HepG2 (cell line): ENCODE data around the gene RPS6KL1. TPM values are rescaled to one million over a fixed set of nuclear protein-coding genes. Genes with fewer than 3 reads are reported as not detected.

ENCODE experiments used
- AHDC1 ChIP-seq: sonication (generic); formaldehyde crosslinking; IDR thresholded peaks from 2 replicates; pipeline ENCODE4 v1.5.1; 2020; ENCODE audit warnings: mild to moderate bottlenecking, missing genetic modification reagents, borderline replicate concordance
- AKAP8 ChIP-seq: sonication (generic); formaldehyde crosslinking; IDR thresholded peaks from 2 replicates; pipeline ENCODE4 v1.5.1; 2020; ENCODE audit warnings: mild to moderate bottlenecking, missing genetic modification reagents
- ATF1 ChIP-seq: IDR thresholded peaks from 2 replicates; pipeline ENCODE4 v1.6.1; 2016; ENCODE audit warnings: mild to moderate bottlenecking, control low read depth
- CBX2 ChIP-seq, 2 experiments: fragments of 200-600 bp in 1 of 2; sonication (generic); formaldehyde crosslinking in 1 of 2; IDR thresholded peaks; 2 replicates each; pipeline versions ENCODE4 v1.7.0 to v1.8.1; 2018 to 2022; ENCODE audit warnings: low read depth in 2 of 2, low read length in 1 of 2, mild to moderate bottlenecking in 1 of 2, missing genetic modification reagents in 1 of 2
- CEBPB ChIP-seq: IDR thresholded peaks from 2 replicates; pipeline ENCODE4 v1.6.1; 2011; ENCODE audit warnings: low read depth, low read length, improper control_type of control experiment, borderline replicate concordance
- CSRNP1 ChIP-seq: sonication (generic); formaldehyde crosslinking; IDR thresholded peaks from 2 replicates; pipeline ENCODE4 v1.8.1; 2023; ENCODE audit warnings: mild to moderate bottlenecking, missing genetic modification reagents
- HES4 ChIP-seq: sonication (generic); formaldehyde crosslinking; IDR thresholded peaks from 2 replicates; pipeline ENCODE4 v1.9.0; 2021; ENCODE audit warnings: mild to moderate bottlenecking, missing genetic modification reagents, borderline replicate concordance
- MAFF ChIP-seq: IDR thresholded peaks from 2 replicates; pipeline ENCODE4 v1.6.1; 2011; ENCODE audit warnings: low read depth, low read length, improper control_type of control experiment
- MTF1 ChIP-seq: sonication (generic); formaldehyde crosslinking; IDR thresholded peaks from 2 replicates; pipeline ENCODE4 v1.5.0; 2020; ENCODE audit warnings: missing genetic modification reagents
- NRL ChIP-seq: sonication (generic); formaldehyde crosslinking; IDR thresholded peaks from 2 replicates; pipeline ENCODE4 v1.5.0; 2020; ENCODE audit warnings: missing genetic modification reagents, mild to moderate bottlenecking, moderate library complexity, borderline replicate concordance
- RAD21 ChIP-seq: fragments of 450-650 bp; formaldehyde crosslinking; IDR thresholded peaks from 2 replicates; pipeline ENCODE4 v1.5.0; 2020; ENCODE audit warnings: mild to moderate bottlenecking
- REPIN1 ChIP-seq: sonication (generic); formaldehyde crosslinking; IDR thresholded peaks from 2 replicates; pipeline ENCODE4 v1.8.0; 2022; ENCODE audit warnings: missing genetic modification reagents, low read depth, mild to moderate bottlenecking, borderline replicate concordance
- SNAI1 ChIP-seq: sonication (generic); formaldehyde crosslinking; IDR thresholded peaks from 2 replicates; pipeline ENCODE4 v1.5.0; 2020; ENCODE audit warnings: mild to moderate bottlenecking, missing genetic modification reagents, borderline replicate concordance
- ZBTB20 ChIP-seq: sonication (generic); formaldehyde crosslinking; IDR thresholded peaks from 2 replicates; pipeline ENCODE4 v1.8.1; 2023; ENCODE audit warnings: missing genetic modification reagents, low read depth, mild to moderate bottlenecking, borderline replicate concordance
- ZBTB37 ChIP-seq: sonication (generic); formaldehyde crosslinking; IDR thresholded peaks from 2 replicates; pipeline ENCODE4 v1.4.0; 2020; ENCODE audit warnings: mild to moderate bottlenecking, missing genetic modification reagents
- ZFP36 ChIP-seq: fragments of 150-350 bp; IDR thresholded peaks from 2 replicates; pipeline ENCODE4 v1.6.1; 2018; ENCODE audit warnings: borderline replicate concordance, low read length, low read depth; ENCODE audit not compliant: partially characterized antibody
- polyA plus RNA-seq, 8 experiments: library from polyadenylated mRNA; depleted of rRNA in 3 of 8; stranded (reverse) in 7 of 8; unstranded in 1 of 8; fragments of >200 nt; fragmentation: Illumina TruSeq in 4 of 8; extraction: Trizol in 4 of 8; gene quantifications; 2 replicates each; pipeline versions ENCODE4 v1.2.1 to v1.2.3, GENCODE V29; 2011 to 2016; ENCODE audit warnings: low read depth in 4 of 8, missing spikeins in 1 of 8, mixed read lengths in 1 of 8; ENCODE audit not compliant: insufficient read depth in 1 of 8
- total RNA-seq, 5 experiments: library from RNA; depleted of rRNA; stranded (reverse); fragments of >200 nt; fragmentation: Illumina TruSeq; extraction: Trizol; gene quantifications; 2 replicates each; pipeline ENCODE4 v1.2.3, GENCODE V29; 2016; ENCODE audit warnings: low read depth in 1 of 5

RPS6KL1 gene
- total and polyA plus RNA-seq, 2 of the 13 experiments (the other 11 are each of a cell fraction or from before 2014, with no cell fraction given) = 6.5 to 11.5 TPM

GRCh38 chr14:74951443-74952179 lies 28.6 kb upstream of the RPS6KL1 start (continued):
- TF ChIP-seq CEBPB (no peak), SNAI1 (peak; percentile 65; the same call in 1 of the 2 replicates), ZFP36 (no peak), REPIN1 (CRISPR knock-in tag) (no peak), MAFF (no peak), CSRNP1 (CRISPR knock-in tag) (no peak), ZBTB37 (CRISPR knock-in tag) (no peak), ZBTB20 (CRISPR knock-in tag) (no peak), CBX2 (IDR thresholded peaks at IDR 0.05; ENCODE audit: low read depth, low read length) (no peak), CBX2 (CRISPR knock-in tag; IDR thresholded peaks at IDR 0.05; ENCODE audit: low read depth) (no peak), ATF1 (CRISPR knock-in tag) (no peak), MTF1 (CRISPR knock-in tag) (no peak), HES4 (no peak), AHDC1 (CRISPR knock-in tag) (no peak), AKAP8 (CRISPR knock-in tag) (no peak), RAD21 (CRISPR knock-in tag) (no peak), NRL (no peak)
